ENCODE data around the gene ZNF580. TPM values are rescaled to one million over a fixed set of nuclear protein-coding genes. Genes with fewer than 3 reads are reported as not detected.

The ZNF580 gene
- total RNA-seq, 1 experiment from 2014 or later = 38.5 TPM

DNA sequence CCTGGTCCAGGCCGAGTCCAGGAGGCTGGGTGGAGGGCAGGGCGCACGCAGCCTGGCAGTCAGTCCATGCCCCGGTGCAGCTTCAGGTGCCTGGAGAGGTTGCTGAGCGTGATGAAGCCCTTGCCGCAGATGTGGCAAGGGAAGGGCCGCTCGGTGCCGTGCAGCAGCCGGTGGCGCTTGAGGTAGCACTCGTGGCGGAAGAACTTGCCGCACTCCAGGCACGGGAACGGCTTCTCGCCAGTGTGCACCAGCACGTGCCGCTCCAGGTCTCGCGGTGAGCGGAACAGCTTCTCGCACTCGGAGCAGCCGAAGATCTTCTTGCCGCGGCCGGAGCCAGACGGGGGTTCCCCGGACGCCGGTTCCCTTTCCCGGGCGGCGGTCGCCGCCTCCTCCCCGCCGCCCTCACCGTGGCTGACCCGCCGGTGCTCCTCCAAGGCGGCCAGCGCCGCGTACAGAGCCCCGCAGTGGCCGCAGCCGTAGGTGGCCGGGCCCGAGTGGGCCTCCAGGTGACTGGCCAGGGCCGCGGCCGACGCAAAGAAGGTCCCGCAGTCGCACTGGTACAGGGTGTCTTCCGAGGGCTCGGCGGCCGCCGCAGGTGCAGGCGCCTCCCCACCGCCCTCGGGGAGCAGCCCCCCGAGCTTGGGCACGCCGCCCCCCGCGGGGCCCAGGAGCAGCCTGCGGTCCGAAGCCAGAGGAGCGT is 48.3 kb upstream of the ZNF580 start:
- intact Hi-C loops (cut with micrococcal nuclease; ENCODE audit: unreplicated experiment) = no loop called here
- TF ChIP-seq, protein P1, sequence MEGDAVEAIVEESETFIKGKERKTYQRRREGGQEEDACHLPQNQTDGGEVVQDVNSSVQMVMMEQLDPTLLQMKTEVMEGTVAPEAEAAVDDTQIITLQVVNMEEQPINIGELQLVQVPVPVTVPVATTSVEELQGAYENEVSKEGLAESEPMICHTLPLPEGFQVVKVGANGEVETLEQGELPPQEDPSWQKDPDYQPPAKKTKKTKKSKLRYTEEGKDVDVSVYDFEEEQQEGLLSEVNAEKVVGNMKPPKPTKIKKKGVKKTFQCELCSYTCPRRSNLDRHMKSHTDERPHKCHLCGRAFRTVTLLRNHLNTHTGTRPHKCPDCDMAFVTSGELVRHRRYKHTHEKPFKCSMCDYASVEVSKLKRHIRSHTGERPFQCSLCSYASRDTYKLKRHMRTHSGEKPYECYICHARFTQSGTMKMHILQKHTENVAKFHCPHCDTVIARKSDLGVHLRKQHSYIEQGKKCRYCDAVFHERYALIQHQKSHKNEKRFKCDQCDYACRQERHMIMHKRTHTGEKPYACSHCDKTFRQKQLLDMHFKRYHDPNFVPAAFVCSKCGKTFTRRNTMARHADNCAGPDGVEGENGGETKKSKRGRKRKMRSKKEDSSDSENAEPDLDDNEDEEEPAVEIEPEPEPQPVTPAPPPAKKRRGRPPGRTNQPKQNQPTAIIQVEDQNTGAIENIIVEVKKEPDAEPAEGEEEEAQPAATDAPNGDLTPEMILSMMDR (IDR thresholded peaks at IDR 0.05; ENCODE audit: insufficient read depth in 1 of 2, low read depth in 1 of 2, low read length in 1 of 2, severe bottlenecking in 1 of 2, unreplicated experiment in 1 of 2) = no peak
- Mint-ChIP-seq H3K9me3 (ENCODE audit: unreplicated experiment) (no peaks in the 10 kb centered on the region), H3K27me3 (ENCODE audit: insufficient read depth, unreplicated experiment) (no peaks in the 10 kb centered on the region), H3K4me3 (ENCODE audit: unreplicated experiment) (no peak overlapping the region), H3K27ac (ENCODE audit: unreplicated experiment) (no peak overlapping the region), H3K4me1 (ENCODE audit: low read depth, unreplicated experiment) (peaks cover 7% of the 10 kb centered on the region), H3K36me3 (ENCODE audit: insufficient read depth, unreplicated experiment) (peaks cover 43% of the 10 kb centered on the region)
- DNase-seq = no peak
- H3K4me1 ChIP-seq = no peaks in the 10 kb centered on the region; the same call in 1 of the 2 replicates
- H3K27me3 ChIP-seq (replicated peaks; ENCODE audit: control insufficient read depth, insufficient read depth, low read length) = no peaks in the 10 kb centered on the region
- CTCF ChIA-PET = no interaction called here
- no peaks in the 10 kb centered on the region for H3K9me3 ChIP-seq
- POLR2A ChIA-PET = no interaction called here
- no peak overlapping the region for H3K4me3 ChIP-seq (ENCODE audit: low read depth, low read length)
- H3K36me3 ChIP-seq (ENCODE audit: control insufficient read depth, insufficient read depth, low read length) = peaks cover 3% of the 10 kb centered on the region
- no TSS peak for BruUV-seq (replicated peaks)

DNA sequence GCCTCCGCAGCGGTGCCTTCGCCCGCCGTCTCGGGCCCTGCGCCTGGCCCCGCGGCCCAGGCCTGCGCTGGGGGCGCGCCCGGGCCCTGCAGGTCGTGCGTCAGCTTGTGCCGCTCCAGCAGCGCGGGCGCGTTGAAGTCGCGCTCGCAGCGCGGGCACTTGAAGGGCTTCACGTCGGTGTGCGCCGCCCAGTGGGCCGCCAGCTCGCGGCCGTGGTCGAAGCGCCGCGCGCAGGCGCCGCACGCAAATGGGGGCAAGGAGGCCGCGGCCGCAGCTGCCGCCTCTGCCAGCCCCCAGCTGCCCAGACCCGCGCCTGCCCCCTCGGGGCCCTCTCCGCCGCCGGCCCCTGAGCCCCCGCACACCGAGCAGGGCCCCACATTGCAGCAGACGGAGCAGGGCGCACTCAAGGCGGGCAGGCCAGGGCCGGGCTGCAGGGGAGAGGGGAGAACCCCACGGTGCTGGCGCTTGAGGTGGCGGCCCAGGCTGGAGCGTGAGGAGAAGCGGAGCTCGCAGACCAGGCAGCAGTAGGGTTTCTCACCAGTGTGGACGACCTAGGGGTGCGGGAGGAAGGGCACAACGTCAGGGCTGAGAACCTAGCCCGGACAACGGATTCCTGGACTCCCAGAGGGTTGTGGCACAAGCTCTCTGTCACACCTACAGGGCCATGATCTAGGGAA is 47.6 kb upstream of the ZNF580 start:
- ChIA-PET POLR2A (no interaction called here), CTCF (no interaction called here)
- Mint-ChIP-seq H3K9me3 (ENCODE audit: unreplicated experiment) (peaks cover 1% of the 10 kb centered on the region), H3K4me3 (ENCODE audit: unreplicated experiment) (no peak overlapping the region), H3K36me3 (ENCODE audit: insufficient read depth, unreplicated experiment) (peaks cover 50% of the 10 kb centered on the region), H3K27ac (ENCODE audit: unreplicated experiment) (no peak overlapping the region), H3K27me3 (ENCODE audit: insufficient read depth, unreplicated experiment) (no peaks in the 10 kb centered on the region), H3K4me1 (ENCODE audit: low read depth, unreplicated experiment) (peaks cover 12% of the 10 kb centered on the region)
- H3K4me3 ChIP-seq (ENCODE audit: low read depth, low read length) = no peak overlapping the region
- no peak for DNase-seq
- no peaks in the 10 kb centered on the region for H3K9me3 ChIP-seq
- TF ChIP-seq, protein P1 (IDR thresholded peaks at IDR 0.05; ENCODE audit: insufficient read depth in 1 of 2, low read depth in 1 of 2, low read length in 1 of 2, severe bottlenecking in 1 of 2, unreplicated experiment in 1 of 2) = no peak
- no peaks in the 10 kb centered on the region; the same call in none of the 2 replicates for H3K4me1 ChIP-seq
- H3K36me3 ChIP-seq (ENCODE audit: control insufficient read depth, insufficient read depth, low read length) = peaks cover 3% of the 10 kb centered on the region
- intact Hi-C loops (cut with micrococcal nuclease; ENCODE audit: unreplicated experiment) = no loop called here
- no peaks in the 10 kb centered on the region for H3K27me3 ChIP-seq (replicated peaks; ENCODE audit: control insufficient read depth, insufficient read depth, low read length)
- BruUV-seq (replicated peaks) = no TSS peak

DNA sequence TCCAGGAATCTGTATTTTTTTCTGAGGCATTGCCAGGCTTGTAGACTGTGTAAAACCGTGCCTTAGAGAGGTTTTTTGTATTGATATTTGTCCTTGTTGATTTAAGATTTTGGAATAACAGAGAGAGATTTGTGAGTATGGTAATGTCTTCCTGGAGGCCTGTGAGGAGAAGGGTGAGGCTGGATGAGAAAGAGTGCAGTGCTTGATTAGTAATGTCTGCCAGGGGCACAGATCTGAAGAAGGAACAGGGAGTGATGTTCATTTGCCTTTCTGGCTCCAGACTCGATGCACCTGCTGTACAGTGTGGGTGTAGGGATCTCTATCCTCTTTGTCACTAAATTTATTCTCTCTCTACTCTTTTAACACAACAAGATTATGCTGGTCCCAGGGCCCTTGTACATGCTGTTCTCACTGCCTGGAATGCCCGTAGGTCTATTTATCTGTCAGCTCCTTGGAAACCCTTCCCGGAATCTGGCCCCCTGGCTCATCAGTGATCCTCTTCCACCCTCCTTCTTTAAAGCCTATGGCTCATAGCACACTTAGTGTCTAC is 45.7 kb upstream of the ZNF580 start:
- ChIA-PET POLR2A (no interaction called here), CTCF (interaction anchor here (0.7 kb wide), 1 partner anchor 31 kb away, joined by 3 read pairs; no protein-coding TSS in a partner anchor)
- no peak overlapping the region for H3K4me3 ChIP-seq (ENCODE audit: low read depth, low read length)
- Mint-ChIP-seq H3K36me3 (ENCODE audit: insufficient read depth, unreplicated experiment) (peaks cover 63% of the 10 kb centered on the region), H3K27ac (ENCODE audit: unreplicated experiment) (peak overlapping the region; percentile 25), H3K4me3 (ENCODE audit: unreplicated experiment) (no peak overlapping the region), H3K4me1 (ENCODE audit: low read depth, unreplicated experiment) (peaks cover 14% of the 10 kb centered on the region), H3K27me3 (ENCODE audit: insufficient read depth, unreplicated experiment) (no peaks in the 10 kb centered on the region), H3K9me3 (ENCODE audit: unreplicated experiment) (peaks cover 9% of the 10 kb centered on the region)
- TF ChIP-seq, protein P1 (IDR thresholded peaks at IDR 0.05; ENCODE audit: insufficient read depth in 1 of 2, low read depth in 1 of 2, low read length in 1 of 2, severe bottlenecking in 1 of 2, unreplicated experiment in 1 of 2) = no peak
- H3K4me1 ChIP-seq = peaks cover 5% of the 10 kb centered on the region
- DNase-seq = no peak
- BruUV-seq (replicated peaks) = no TSS peak
- H3K9me3 ChIP-seq = no peaks in the 10 kb centered on the region
- intact Hi-C loops (cut with micrococcal nuclease; ENCODE audit: unreplicated experiment) = no loop called here
- H3K36me3 ChIP-seq (ENCODE audit: control insufficient read depth, insufficient read depth, low read length) = peaks cover 3% of the 10 kb centered on the region
- H3K27me3 ChIP-seq (replicated peaks; ENCODE audit: control insufficient read depth, insufficient read depth, low read length) = no peaks in the 10 kb centered on the region

All from Caco-2 (cell line).